Activated CD8-positive, alpha-beta memory T cell treated with anti-CD3 and anti-CD28 coated beads for 24 hours (primary cell): Measurements from ENCODE around the gene AACS.
"Not testable (repeated sequence)": the region's sequence is repeated elsewhere in the genome, so short reads cannot be mapped to it uniquely, and the experiment has no call there.

Source experiments
- DNase-seq: peaks from one replicate; pipeline ENCODE4 v3.0.0-alpha.2; 2020

The AACS gene, protein sequence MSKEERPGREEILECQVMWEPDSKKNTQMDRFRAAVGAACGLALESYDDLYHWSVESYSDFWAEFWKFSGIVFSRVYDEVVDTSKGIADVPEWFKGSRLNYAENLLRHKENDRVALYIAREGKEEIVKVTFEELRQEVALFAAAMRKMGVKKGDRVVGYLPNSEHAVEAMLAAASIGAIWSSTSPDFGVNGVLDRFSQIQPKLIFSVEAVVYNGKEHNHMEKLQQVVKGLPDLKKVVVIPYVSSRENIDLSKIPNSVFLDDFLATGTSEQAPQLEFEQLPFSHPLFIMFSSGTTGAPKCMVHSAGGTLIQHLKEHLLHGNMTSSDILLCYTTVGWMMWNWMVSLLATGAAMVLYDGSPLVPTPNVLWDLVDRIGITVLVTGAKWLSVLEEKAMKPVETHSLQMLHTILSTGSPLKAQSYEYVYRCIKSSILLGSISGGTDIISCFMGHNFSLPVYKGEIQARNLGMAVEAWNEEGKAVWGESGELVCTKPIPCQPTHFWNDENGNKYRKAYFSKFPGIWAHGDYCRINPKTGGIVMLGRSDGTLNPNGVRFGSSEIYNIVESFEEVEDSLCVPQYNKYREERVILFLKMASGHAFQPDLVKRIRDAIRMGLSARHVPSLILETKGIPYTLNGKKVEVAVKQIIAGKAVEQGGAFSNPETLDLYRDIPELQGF

DNA sequence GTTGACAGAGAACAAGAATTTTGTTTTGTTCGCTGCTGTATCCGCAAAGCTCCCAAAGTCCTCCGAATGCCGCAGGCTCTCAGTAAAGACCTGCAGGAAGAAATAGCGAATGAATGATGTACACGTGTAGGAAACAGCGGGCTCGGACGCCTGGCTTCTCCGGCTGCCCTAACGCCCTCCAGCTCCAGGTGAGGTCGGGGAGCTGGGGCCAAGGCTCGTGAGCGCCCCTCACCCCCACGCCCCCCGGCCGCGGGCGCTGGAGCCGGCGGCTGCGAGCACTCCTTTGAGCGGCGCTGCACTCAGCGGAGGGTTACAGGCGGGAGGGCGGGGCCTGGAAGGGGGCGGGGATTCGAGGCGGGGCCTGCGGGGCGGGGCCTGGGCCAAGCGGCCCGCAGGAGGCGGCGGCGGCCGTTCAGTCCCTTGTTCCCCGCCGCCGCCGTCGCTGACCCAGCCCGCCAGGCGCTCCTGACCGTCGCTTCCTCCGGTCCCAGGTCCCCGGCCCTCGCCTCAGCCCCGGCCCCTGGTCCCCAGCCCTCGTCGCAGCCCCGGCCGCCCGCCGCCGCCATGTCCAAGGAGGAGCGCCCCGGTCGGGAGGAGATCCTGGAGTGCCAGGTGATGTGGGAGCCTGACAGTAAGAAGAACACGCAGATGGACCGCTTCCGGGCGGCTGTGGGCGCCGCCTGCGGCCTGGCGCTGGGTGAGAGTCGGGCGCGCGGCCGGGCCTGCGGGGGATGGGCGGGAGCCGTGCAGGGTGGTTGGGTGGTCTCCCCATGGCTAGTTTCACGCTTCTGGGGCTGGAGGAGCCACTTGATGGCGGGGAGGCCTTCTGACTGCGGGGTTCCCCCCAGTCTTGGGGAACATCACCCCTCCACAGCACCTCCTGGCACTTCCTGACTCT, at the start of gene AACS:
TSS of gene AACS (plus strand) at position 415 of the 898 bp plus-strand sequence. CDS start at position 565, 150 bp downstream.
- DNase-seq = peak; percentile 90

DNA sequence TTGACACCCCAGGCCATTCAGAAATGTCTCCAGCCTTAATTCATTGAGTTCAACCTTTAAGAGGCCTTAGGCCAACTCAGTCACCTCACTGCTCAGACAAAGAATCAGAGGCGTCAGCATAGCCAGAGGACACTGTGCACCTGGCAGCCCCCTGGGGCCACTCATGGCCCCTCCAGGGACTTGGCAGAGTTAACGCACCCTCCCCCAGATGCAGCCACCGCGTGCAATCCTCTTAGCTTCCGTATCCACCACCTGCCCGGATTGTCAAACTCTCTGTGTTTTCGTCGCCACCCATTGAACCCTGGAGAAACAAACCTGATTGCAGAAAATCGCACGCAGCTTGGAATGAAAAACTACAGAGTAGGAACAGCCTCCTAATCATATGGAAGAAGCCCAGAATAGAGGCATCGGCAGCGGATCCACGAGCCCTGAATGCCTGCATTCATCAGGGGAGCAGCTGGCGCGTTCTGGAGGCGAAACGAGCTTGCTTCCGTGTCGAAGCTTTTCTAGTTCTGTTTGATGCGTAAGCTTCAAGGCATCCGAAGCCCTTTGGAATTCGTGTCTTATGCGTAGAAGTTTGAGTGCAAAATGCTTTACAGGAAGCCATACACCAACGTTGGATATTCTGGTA, 49.4 kb upstream of the AACS start:
- no peak for DNase-seq

DNA sequence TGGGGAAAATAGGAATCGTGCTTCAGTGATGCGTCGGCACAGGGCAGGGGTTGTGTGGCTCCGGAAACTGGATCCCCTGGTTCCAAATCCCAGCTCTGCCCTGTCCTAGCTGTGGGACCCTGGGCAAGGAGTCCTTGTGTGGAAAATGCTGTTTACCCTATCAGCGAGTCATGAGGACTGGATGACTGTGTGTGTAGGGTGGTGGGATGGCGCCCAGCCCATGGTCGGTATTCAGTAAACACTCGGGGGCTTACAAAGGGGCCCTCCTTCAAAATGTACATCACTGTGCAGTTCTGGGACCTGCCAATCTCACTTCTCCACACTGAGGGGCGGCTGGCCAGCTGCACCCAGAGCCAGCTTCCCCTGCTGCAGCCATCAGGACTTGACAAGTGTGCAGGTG, 47.4 kb upstream of the AACS start:
- DNase-seq = no peak

DNA sequence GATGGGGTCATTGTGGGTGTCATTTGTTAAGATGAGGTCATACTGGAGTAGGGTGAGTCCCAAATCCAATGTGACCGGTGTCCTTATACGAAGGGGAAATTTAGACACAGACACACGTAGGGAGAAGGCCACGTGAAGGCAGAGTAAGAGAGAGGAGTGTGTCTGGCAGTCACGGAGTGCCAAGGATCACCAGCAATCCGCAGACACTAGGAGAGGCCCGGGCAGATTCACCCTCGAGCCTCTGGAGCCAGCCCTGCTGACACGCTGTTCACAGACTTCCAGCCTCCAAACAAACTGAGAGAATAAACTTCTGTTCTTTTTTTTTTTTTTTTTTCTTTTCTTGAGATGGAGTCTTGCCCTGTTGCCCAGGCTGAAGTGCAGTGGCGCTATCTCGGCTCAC, 46.9 kb upstream of the AACS start:
- DNase-seq = no peak

DNA sequence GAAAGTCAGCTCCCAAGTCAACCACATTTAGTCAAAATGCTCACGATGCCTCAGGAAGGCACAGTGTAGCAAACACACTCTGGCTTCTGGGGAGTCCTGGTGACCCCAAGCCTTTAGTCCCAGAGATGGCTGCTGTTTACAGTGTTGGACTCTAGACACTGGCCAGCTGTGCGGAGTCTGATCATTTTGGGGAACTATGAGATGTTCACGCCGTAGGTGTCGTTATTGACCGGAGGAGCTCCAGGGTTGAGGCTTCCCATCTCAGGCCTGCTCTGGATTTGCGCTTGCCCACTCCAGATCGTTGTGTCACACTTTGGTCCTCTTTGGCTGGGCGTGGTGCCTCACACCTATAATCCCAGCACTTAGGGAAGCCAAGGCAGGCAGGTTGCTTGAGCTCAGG, 44.1 kb upstream of the AACS start:
- DNase-seq = no peak

DNA sequence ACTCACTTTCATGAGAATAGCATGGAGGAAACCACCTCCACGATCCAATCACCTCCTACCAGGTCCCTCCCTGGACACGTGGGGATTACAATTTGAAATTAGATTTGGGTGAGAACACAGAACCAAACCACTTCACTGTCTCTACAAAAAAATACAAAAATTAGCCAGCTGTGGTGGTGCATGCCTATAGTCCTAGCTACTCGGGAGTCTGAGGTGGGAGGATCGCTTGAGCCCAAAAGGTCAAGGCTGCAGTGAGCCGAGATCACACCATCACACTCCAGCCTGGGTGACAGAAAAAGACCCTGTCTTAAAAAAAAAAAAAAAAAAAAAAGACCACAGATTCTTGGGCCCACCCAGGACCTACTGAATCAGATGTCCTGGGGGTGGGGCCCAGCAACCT, 43.5 kb upstream of the AACS start:
- DNase-seq = no peak

DNA sequence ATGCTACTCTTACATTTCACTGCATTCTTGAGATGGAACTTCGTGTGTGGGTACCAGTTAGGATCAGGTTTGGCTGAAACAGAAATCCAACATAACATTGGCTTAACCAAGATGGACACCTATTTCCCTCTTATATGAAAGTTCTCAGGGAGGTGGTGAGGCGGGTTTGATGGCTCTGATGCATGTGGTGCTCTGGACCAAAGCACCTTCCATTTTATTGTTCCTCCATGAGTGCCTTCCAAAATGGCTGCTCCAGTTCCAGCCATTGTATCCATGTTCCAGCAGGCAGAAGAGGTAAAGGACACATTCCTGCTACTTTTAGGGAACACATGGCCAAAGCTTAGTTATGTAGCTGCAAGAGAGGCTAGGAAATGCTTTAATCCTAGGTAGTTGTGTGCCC, 42.2 kb upstream of the AACS start:
- DNase-seq = no peak

DNA sequence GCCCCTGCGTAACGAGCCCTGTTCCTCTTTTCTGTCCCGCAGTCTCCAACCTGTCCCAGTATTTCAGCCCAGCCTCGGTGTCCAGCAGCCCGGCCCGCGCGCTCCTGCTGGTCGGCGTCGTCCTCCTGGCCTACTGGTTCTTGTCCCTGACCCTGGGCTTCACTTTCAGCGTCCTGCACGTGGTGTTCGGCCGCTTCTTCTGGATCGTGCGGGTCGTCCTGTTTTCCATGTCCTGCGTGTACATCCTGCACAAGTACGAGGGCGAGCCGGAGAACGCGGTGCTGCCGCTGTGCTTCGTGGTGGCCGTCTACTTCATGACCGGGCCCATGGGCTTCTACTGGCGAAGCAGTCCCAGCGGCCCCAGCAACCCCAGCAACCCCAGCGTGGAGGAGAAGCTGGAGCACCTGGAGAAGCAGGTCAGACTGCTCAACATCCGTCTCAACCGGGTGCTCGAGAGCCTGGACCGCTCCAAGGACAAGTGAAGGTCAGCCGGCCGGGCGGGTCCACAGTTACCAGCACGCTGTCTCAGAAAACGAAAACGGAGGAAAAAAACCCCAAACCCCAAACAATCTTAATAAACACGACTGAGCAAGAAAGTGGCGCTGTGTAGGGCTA, 40.2 kb upstream of the AACS start:
- no peak for DNase-seq

DNA sequence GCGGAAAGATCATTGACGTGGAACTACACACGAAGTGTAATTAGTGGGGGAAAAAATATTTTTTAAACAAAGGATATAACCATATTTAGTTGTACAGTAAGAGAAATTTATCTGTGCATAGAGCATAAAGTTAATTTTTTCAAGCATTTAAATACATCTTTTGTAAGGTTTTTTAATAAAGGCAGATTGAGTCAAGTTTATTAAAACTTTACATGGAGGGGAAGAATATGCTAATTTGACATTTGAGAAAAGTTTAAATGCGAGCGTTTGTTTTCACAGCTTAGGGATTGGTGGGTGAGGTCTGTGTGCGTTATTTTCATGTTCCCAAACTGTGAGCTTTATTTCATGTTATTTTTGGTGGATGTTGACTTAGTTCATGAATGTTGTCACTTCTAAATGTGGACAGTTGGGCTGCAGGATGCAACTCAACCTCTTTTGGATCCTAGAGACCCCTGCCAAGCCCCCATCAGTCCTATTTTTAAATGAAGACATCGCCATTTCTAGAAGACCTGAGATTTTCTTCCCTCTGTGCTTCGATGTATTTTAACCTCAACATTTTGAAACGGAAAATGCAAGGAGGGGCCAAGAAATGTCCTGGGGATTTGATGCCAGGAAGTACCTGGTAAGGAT, 39.5 kb upstream of the AACS start:
- no peak for DNase-seq

DNA sequence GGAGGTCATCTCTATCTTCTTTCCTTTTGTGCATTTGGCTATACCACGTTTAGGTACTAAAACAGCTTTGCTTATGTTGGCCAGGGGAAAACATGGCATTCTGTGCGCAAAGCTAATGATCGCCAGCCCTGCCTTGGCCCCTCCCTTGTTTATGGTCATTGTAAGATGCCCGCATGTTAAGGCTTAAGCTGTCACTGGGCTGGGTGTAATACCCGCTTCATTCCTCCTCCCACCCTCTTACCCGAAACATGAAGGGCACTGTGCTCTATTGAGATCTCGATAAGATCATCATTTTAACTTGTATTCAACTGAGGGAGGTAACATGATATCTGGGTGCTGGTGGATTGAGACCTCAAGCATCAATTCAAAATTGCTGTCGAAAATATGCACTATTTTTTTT, 37.1 kb upstream of the AACS start:
- no peak for DNase-seq

DNA sequence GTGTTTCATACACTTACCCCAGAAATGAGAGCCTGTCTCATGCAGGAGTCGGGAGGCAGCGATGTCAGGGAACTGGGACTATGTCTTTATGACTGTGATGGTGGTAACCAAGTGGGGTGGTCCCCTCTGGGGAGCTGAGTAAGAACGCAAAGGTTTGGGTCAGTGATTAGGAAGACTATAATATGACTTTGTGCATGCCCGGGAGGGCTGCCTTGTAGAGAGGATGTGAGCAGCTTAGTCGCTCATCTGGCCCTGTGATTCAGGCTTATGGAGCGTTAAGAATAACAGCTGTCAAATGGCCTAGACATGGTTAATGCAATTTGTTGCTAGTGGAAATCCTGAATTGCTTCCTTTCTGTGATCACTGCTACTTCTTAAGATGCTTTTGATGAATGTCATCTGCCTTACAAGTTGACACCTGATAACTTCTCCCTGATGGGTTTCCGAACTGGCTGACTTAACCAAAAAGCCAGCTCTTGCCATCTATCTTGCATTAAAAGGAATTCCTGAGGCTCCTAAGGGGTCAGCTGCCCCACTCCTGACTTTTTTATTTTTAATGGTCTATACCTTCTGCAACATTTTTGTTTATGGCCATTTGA, 35.4 kb upstream of the AACS start:
- no peak for DNase-seq

DNA sequence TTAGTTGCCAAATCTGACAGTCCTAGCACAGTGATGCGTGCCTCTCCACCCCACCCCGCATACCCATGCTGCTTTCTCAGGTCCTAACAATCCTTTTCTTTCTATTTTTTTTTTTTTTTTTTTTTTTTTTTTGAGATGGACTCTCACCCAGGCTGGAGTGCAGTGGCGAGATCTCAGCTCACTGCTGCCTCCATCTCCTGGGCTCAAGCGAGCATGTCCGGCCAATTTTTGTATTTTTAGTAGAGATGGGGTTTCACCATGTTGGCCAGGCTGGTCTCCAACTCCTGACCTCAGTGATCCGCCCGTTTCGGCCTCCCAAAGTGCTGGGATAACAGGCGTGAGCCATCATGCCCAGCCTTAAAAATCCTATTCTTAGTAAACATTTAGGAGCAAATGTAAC, 33.8 kb upstream of the AACS start:
- not testable (repeated sequence) for DNase-seq

DNA sequence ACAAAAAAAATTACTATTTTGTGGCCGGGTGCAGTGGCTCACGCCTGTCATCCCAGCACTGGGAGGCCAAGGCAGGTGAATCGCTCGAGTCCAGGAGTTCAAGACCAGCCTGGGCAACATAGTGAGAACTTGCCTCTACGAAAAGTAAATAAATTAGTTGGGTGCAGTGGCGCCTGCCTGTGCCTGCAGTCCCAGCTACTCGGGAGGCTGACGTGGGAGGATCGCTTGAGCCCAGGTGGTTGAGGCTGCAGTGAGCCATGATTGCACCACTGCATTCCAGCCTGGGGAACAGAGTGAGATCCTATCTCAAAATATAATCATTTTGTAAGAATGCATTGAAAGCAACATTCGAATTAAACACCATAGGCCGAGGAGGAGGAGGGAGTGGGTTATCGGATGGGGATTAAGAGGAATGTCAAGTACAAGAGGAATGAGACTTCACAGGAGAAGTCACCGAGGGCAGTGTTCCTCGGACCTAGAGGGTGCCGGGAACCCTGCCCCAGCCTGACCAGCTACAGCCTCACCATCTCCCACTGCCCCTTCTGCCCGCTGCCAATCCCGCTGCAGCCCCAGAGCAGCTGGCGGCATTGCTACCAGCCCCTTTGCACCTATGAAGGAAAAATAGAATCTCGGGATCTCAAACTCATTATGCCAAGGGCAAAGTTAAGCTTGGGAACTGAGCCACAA, 32.6 kb upstream of the AACS start:
- DNase-seq = no peak

DNA sequence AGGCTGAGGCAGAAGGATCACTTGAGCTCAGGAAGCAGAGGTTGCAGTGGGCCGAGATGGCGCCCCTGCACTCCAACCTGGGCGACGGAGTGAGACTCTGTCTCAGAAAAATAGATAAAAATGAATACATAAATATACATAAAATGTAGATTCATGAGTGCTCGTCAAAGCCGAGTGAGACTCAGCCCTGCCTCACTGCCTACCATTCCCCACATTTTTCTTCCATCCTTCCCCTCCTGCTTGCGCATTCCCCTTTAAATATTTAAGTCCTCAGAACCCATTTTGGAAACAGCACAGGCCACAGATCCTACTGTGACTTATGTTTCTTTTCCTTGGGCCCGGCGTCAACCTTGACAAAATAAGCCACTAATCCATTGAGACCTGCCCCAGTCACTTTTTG, 31.9 kb upstream of the AACS start:
- no peak for DNase-seq

DNA sequence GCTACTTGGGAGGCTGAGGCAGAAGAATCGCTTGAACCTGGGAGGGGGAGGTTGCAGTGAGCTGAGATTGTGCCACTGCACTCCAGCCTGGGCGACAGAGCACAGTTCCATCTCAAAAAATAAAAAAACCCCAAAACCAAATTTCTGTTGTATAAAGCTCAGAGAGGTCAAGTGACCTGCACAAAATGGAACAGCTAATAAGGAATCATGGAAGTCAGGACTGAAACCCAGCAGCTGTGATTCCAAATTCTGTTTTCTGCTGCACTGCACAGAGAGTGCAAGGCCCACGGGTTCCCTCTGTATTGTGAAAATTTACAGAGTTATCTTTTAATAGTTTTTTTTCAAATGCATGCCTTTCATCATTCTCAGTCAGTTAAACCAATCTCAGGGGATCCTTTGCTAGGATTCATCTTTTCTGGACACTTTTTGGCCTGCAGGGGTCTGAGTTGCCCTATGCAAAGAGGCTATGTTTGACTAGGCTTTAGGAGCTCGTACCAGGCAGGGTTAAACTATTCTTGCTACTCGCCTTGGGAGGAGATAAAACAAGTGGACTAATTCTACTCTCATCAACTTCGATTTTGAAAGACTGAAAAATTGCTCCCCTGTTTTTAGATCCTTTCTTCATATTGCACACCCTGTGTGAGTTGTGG, 26.1 kb upstream of the AACS start:
- no peak for DNase-seq

DNA sequence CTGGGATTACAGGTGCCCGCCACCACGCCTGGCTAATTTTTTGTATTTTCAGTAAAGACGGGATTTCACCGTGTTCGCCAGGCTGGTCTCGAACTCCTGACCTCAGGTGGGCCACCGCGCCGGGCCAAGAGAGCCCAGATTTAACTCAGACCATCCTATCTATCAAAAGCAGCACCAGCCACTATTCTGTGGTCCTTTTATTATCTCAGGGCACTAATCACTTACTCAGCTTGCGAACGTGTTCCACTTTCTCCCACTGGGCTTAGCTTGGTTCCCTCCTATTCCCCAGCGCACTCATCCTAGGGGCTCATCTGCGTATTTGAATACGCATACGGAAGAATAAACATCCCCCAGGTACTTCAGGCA, 16.2 kb upstream of the AACS start:
- no peak for DNase-seq

DNA sequence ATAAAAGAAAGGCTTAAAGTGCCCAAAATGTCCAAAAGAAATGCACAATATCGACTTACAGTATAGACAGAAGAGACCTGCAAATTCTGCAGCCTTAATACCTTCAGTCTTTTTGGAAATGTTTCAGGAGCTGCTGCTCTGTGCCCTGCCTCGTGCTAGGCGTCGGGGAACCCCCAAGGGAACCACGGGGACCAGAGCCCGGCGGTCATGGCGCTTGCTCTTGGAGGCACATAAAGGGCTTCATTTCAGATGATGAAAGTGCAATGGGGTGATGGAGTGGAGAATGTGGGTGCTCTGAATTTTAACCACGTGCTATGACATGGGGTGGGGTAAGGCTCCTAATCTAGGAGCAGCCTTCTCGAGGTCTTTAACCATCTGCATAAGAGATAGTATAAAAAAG, 14.8 kb upstream of the AACS start:
- DNase-seq = no peak

DNA sequence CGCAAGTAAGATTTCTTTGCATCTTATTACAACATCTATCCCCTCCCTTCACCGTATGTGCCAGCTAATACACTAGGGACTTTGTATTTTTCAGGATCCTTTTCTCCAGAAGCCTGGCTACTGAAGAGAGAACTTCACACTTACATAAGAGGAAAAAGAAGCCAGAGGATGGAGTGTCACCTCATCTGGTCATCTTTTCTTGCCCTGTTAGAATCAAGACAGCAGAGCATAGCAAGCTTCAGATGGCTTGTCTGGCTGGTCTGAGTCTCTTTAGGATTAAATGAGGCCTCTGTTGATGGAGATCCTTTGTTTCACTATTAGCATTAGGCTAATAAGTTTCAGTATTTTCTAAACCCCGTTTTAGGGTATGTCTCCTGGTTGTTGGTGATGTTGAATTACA, 14.4 kb upstream of the AACS start:
- DNase-seq = no peak

DNA sequence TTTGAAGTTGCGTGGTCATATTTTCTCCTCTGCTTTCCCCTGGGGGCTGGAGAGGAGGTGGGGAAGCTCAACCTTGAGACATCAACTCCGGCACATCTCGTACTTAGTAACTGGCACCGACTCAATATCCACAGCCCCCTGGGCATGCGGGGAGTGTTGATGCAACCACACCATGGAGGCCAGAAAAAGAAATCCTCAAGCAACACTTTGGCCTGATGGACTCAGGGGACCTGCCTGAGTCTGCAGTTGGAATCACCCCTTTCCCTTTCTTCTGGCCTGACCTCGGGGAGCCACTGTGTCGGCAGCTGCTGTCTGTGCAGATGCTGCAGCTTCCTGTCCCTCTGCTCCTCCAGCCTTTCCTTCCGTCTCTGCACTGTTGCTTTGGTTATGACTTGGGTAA, 11.4 kb upstream of the AACS start:
- DNase-seq = no peak

DNA sequence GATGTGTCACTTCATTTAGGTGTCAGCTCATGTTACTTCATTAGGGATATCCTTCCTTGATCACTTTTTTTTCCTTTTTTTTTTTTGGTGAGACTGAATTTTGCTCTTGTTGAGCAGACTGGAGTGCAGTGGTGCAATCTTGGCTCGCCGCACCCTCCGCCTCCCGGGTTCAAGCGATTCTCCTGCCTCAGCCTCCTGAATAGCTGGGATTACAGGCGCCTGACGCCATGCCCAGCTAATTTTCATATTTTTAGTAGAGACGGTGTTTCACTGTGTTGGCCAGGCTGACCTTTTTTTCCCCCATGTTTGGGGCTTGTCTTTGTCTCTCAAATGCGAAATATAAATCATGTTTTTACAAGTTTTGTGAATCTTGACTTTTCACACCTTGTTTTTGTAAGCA, 9.6 kb upstream of the AACS start:
- DNase-seq = no peak

DNA sequence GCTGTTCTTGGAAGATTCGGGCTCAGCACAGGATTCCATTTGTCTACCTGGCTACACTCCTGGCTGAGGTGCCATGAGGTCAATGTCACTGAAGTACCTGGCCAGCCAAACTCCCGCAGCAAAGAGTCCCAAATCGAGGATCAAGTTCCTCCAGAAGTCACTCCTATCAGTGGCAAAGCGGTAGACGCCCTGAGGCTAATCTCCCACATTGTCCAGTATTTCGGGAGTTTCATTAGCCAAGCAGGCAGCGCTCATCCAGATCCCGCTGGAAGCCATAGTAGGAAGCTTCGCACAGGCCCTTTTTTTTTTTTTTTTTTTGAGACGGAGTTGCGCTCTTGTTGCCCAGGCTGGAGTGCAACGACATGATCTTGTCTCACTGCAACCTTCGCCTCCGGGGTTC, 8.9 kb upstream of the AACS start:
- DNase-seq = no peak
